Tibial nerve (tissue), 4 donors: Measurements from ENCODE around the gene RAB5IF. TPM values are rescaled to one million over a fixed set of nuclear protein-coding genes. Genes with fewer than 3 reads are reported as not detected.

Source experiments
- DNase-seq, 2 donors: peaks; one replicate each; pipeline ENCODE4 v3.0.0-alpha.2; 2019; ENCODE audit warnings: low spot score in 2 of 2
- H3K27ac ChIP-seq, 4 donors: fragments of 200-600 bp; sonication (generic) in 3 of 4; one replicate each; pipeline ENCODE4 v1.5.1; 2017 to 2019; ENCODE audit warnings: mild to moderate bottlenecking in 1 of 4
- H3K27me3 ChIP-seq, 2 donors: fragments of 200-600 bp; sonication (generic) in 1 of 2; one replicate each; pipeline versions ENCODE4 v1.5.1 to v1.6.0; 2017 to 2019
- H3K36me3 ChIP-seq, 3 donors: fragments of 200-600 bp; sonication (generic); one replicate each; pipeline ENCODE4 v1.5.1; 2018 to 2019
- H3K4me1 ChIP-seq, 4 donors: fragments of 200-600 bp; sonication (generic) in 3 of 4; one replicate each; pipeline ENCODE4 v1.5.1; 2017 to 2019
- H3K4me3 ChIP-seq, 4 donors: fragments of 200-600 bp; sonication (generic) in 3 of 4; one replicate each; pipeline ENCODE4 v1.5.1; 2017 to 2019; ENCODE audit warnings: mild to moderate bottlenecking in 1 of 4, moderate library complexity in 1 of 4
- H3K9me3 ChIP-seq, 4 donors: fragments of 200-600 bp; sonication (generic) in 3 of 4; one replicate each; pipeline ENCODE4 v1.5.1; 2017 to 2019
- EP300 ChIP-seq, 2 donors: sonication (generic); formaldehyde crosslinking; IDR thresholded peaks; one replicate each; pipeline ENCODE4 v1.6.1; 2017; ENCODE audit warnings: antibody characterized with exemption in 2 of 2, mild to moderate bottlenecking in 1 of 2
- POLR2A ChIP-seq, 2 donors: fragments of 450-650 bp; IDR thresholded peaks; one replicate each; pipeline ENCODE4 v1.6.1; 2017; ENCODE audit warnings: antibody characterized with exemption in 2 of 2, mild to moderate bottlenecking in 2 of 2, moderate library complexity in 2 of 2
- WGBS, 2 donors: methylation state at CpG; one replicate each; pipeline ENCODE4 v1.1.5; 2018; 5-methylcytosine and 5-hydroxymethylcytosine counted together
- total RNA-seq, 4 donors: library from RNA; depleted of rRNA; stranded (reverse); fragments of >200 nt; gene quantifications; one replicate each; pipeline ENCODE4 v1.1.0, GENCODE V29; 2016
- TF ChIP-seq, protein P1 (sequence below), 5 experiments: fragments of 200-600 bp in 3 of 5; fragments of 450-650 bp in 2 of 5; sonication (generic) in 3 of 5; IDR thresholded peaks; one replicate each; pipeline ENCODE4 v1.5.1; 2016 to 2019; ENCODE audit warnings: antibody characterized with exemption in 5 of 5, mild to moderate bottlenecking in 3 of 5, moderate library complexity in 2 of 5

RAB5IF gene
- total RNA-seq, 4 donors from 2014 or later: 44.6 to 62.7 (median 53.3) TPM

DNA sequence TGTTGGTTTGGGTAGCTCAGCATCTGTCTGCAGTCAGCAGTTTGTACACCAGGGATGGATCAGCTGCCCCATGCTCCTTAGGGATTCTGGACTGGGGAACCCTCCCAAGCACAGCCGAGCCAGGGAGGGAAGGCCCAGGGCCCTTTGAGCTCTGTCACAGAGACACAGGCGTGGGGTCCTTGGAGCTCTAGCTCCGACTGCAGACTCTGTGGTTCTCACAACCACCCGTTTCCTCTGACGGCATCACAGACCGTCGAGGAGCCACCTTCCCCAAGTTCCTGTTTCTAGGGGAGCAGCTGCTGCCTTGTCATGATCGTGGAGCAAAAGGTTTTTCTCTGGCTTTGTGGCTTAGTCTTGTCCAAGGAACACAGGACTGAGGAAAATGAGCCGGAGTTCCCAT is 40.4 kb downstream of the RAB5IF start, which contains the start of gene SLA2:
Gene SLA2, minus strand, starts transcription at position 199 of the 400 bp plus-strand sequence. CDS start 4,861 bp downstream, outside the sequence.
- Histone ChIP-seq H3K27ac (peak within 1 kb of the TSS in 1 of 4 donors; percentile 68), H3K9me3 (no peaks in the 10 kb centered on the region), H3K36me3 (peaks cover 0 to 1% (median 0%) of the 10 kb centered on the region in 3 donors), H3K27me3 (no peaks in the 10 kb centered on the region), H3K4me1 (peaks cover 0 to 4% (median 0%) of the 10 kb centered on the region in 4 donors), H3K4me3 (peak within 1 kb of the TSS in 1 of 4 donors; percentile 21)
- DNase-seq: no peak
- TF ChIP-seq EP300 (IDR thresholded peaks at IDR 0.05) (no peak), POLR2A (IDR thresholded peaks at IDR 0.05) (no peak)
- TF ChIP-seq, protein P1, sequence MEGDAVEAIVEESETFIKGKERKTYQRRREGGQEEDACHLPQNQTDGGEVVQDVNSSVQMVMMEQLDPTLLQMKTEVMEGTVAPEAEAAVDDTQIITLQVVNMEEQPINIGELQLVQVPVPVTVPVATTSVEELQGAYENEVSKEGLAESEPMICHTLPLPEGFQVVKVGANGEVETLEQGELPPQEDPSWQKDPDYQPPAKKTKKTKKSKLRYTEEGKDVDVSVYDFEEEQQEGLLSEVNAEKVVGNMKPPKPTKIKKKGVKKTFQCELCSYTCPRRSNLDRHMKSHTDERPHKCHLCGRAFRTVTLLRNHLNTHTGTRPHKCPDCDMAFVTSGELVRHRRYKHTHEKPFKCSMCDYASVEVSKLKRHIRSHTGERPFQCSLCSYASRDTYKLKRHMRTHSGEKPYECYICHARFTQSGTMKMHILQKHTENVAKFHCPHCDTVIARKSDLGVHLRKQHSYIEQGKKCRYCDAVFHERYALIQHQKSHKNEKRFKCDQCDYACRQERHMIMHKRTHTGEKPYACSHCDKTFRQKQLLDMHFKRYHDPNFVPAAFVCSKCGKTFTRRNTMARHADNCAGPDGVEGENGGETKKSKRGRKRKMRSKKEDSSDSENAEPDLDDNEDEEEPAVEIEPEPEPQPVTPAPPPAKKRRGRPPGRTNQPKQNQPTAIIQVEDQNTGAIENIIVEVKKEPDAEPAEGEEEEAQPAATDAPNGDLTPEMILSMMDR (IDR thresholded peaks at IDR 0.05): no peak
- WGBS, 2 donors: 45 to 53% methylated on average over 9 of the region's 9 CpGs

DNA sequence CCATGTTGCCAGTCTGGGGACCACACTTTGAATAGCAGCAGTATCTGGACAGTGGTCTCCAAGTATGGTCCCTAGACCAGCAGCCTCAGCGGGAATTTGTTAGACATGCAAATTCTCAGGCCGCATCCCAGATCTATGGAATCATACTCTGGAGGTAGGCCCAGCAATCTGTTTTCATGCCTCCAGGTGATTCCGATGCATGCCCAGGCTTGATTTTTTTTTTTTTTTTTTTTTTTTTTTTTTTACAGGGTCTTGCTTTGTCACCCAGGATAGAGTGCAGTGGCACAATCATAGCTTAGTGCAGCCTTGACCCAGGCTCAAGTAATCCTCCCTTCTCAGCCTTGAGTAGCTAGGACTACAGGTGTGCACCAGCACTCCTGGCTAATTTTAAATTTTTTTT is 41.1 kb downstream of the RAB5IF start:
- no peaks in the 10 kb centered on the region for H3K9me3 ChIP-seq
- WGBS, 2 donors: 91 to 95% methylated on average over 3 of the region's 3 CpGs
- TF ChIP-seq EP300 (IDR thresholded peaks at IDR 0.05): no peak
- TF ChIP-seq, protein P1 (IDR thresholded peaks at IDR 0.05): no peak
- no peak for TF ChIP-seq POLR2A (IDR thresholded peaks at IDR 0.05)
- no peak for DNase-seq
- no peak overlapping the region for H3K4me3 ChIP-seq
- no peak overlapping the region for H3K27ac ChIP-seq
- peaks cover 0 to 4% (median 0%) of the 10 kb centered on the region in 4 donors for H3K4me1 ChIP-seq
- H3K36me3 ChIP-seq: peaks cover 0 to 8% (median 0%) of the 10 kb centered on the region in 3 donors
- H3K27me3 ChIP-seq: no peaks in the 10 kb centered on the region

DNA sequence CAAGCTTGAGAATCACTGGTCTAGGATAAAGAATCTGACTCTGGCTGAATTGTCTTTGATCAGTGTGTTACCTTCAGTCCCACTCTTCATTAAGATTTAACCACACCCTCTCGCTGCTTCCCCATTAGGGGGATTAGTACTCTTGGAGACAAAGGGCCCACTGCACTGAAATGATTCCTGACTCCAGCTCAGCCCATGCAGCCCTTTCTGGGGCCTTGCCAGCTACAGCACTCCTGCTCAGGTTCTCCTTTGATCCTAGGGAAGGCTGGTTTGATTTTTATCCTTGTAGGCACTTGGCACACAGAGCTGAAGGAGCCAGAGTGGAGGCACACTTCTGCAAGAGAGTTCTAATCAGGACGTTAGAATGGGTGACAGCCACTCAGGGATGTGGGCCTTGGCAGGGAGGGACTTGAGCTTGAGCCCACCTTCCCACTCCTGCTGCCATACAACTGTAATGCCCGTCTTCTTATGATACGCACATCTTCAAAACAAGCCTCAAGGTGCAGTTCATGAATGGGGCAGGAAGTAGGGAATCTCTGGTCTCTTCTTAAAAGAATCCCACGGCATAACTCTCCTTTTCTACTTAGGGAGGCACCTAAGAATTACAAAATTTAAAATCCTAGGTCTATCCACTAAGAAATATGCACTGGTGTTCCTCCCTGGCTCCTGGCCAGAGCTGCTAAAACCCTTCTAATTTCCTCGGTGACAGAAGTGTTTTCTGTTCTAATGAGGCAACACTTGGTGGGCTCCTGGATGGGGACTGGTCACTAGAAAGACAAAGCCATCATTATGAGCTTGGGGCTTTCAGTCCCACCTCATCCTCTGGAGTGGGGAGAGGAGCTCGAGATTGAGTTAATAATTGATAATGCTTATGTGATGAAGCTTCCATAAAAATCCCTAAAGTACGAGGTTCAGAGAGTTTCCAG is 41.9 kb downstream of the RAB5IF start:
- H3K9me3 ChIP-seq: no peaks in the 10 kb centered on the region
- TF ChIP-seq EP300 (IDR thresholded peaks at IDR 0.05): no peak
- H3K27me3 ChIP-seq: no peaks in the 10 kb centered on the region
- peaks cover 0 to 16% (median 0%) of the 10 kb centered on the region in 3 donors for H3K36me3 ChIP-seq
- H3K4me3 ChIP-seq: no peak overlapping the region
- WGBS, 2 donors: 62 to 64% methylated on average over 8 of the region's 8 CpGs
- peaks cover 0 to 4% (median 0%) of the 10 kb centered on the region in 4 donors for H3K4me1 ChIP-seq
- no peak overlapping the region for H3K27ac ChIP-seq
- DNase-seq: no peak

DNA sequence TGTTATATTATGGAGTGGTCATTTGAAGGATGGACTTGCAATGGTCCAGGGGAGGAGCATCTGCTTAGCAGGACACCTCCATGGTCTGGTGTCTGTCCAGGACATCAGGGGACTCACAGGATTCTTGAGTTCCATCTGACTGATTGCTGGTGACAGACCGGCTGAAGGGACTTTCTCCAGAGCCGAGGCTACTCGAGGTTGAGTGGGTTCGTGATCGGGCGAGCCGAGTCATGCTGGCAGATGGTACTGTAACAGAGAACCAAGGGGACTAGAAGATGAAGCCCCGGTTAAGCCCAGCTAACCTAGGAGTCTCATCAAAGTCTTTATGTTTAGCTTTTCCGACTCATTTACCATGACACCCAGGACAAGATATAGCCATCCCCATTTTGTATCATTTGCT is 47.9 kb downstream of the RAB5IF start:
- Histone ChIP-seq H3K9me3 (no peaks in the 10 kb centered on the region), H3K27ac (no peak overlapping the region), H3K4me3 (no peak overlapping the region), H3K27me3 (no peaks in the 10 kb centered on the region), H3K4me1 (no peaks in the 10 kb centered on the region), H3K36me3 (peaks cover 0 to 69% (median 2%) of the 10 kb centered on the region in 3 donors)
- 93 to 94% methylated on average over 9 of the region's 9 CpGs for WGBS, 2 donors
- DNase-seq: no peak
- TF ChIP-seq, protein P1 (IDR thresholded peaks at IDR 0.05): no peak
- TF ChIP-seq EP300 (IDR thresholded peaks at IDR 0.05) (no peak), POLR2A (IDR thresholded peaks at IDR 0.05) (no peak)

DNA sequence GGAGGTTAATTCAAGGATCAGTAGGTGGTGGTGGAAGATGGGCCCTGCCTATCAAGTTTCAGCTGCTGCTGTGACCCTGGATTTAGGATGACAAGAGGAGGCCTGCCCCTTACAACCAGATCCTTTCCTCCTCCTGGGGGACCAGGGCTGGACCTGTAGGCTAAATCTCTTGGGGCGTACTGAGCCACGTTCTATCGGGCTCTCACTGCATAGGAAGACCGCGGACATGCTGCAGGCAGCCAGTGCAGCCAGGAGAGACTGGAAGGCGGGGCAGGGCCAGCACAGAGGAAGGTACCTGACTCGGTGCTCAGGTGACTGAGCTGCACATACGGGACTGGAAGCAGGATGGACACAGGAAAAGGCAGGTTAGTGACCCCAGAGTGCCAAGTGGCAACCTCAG is 48.9 kb downstream of the RAB5IF start:
- H3K36me3 ChIP-seq: peaks cover 0 to 78% (median 2%) of the 10 kb centered on the region in 3 donors
- 90 to 91% methylated on average over 8 of the region's 8 CpGs for WGBS, 2 donors
- no peaks in the 10 kb centered on the region for H3K9me3 ChIP-seq
- TF ChIP-seq EP300 (IDR thresholded peaks at IDR 0.05) (no peak), POLR2A (IDR thresholded peaks at IDR 0.05) (no peak)
- TF ChIP-seq, protein P1 (IDR thresholded peaks at IDR 0.05): no peak
- no peak for DNase-seq
- no peak overlapping the region for H3K4me3 ChIP-seq
- no peak overlapping the region for H3K27ac ChIP-seq
- no peaks in the 10 kb centered on the region for H3K4me1 ChIP-seq
- no peaks in the 10 kb centered on the region for H3K27me3 ChIP-seq
